ENCODE measurements around the gene ATP4B. TPM values are rescaled to one million over a fixed set of nuclear protein-coding genes. Genes with fewer than 3 reads are reported as not detected.

ATP4B gene
- polyA plus RNA-seq, 1 of the 3 experiments (the other 2 are of a cell fraction): not detected

DNA sequence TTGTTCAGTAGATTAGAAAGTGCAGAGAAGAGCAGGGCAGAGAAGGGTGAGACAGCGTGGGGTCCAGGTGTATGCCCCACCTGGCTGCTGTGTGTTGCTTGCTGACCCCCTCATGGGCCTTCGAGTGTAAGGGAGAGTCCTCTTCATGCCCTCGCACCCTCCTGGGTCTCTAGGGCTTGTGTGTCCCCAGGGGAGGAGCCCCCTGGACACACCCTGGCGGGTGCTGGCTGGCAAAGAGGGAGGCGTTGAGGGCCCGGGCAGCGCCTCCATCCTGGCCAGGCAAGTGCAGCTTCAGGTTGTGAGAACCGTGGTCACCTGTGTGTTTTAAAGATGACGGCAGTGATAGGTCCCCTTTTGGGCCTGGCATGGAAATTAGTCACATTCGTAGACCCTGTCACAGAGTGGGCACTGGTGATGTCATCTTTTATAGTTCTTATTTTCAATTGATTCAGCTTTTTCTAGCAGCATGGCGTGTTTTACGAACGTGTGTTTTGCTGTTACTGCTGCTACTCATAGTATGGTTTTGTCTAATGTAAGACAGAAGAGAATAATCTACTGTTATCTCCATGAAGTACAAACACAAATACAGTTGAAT lies 54.8 kb downstream of the ATP4B start:
- Histone ChIP-seq H3K27me3 (ENCODE audit: insufficient read depth) (no peaks in the 10 kb centered on the region), H2AFZ (ENCODE audit: low read depth) (no peak overlapping the region), H3K4me2 (no peak overlapping the region), H3K36me3 (replicated peaks in 1 of 2; ENCODE audit: control insufficient read depth in 1 of 2, insufficient read depth in 2 of 2, low read length in 1 of 2) (peaks cover 14 to 22% of the 10 kb centered on the region in 2 experiments), H3K9me3 (no peaks in the 10 kb centered on the region), H3K27ac (ENCODE audit: low read depth in 2 of 2, low read length in 1 of 2) (no peak overlapping the region), H3K9me2 (no peaks in the 10 kb centered on the region), H3K4me3 (ENCODE audit: low read depth in 2 of 2, low read length in 1 of 2) (no peak overlapping the region), H3K9ac (no peak overlapping the region), H3F3A (replicated peaks; ENCODE audit: insufficient read depth) (no peaks in the 10 kb centered on the region), H3K4me1 (ENCODE audit: control insufficient read depth in 1 of 2, insufficient read depth in 2 of 2, low read depth in 1 of 2, low read length in 1 of 2) (no peaks in the 10 kb centered on the region; a peak in 1 of 4 replicates), H4K20me1 (ENCODE audit: insufficient read depth) (peaks cover 36% of the 10 kb centered on the region; the same call in 1 of the 2 replicates), H3K79me2 (ENCODE audit: insufficient read depth) (peaks cover 87% of the 10 kb centered on the region)
- no peak for DNase-seq
- 90% methylated on average over 10 of the region's 13 CpGs for WGBS (ENCODE audit: low lambda C conversion rate)
- CTCF ChIA-PET: interaction anchor here (1.7 kb wide), 1 partner anchor 41 kb away, joined by 6 read pairs; no protein-coding TSS in a partner anchor
- no peak for TF ChIP-seq TCF12 (IDR thresholded peaks at IDR 0.05)
- TF ChIP-seq, protein P1, sequence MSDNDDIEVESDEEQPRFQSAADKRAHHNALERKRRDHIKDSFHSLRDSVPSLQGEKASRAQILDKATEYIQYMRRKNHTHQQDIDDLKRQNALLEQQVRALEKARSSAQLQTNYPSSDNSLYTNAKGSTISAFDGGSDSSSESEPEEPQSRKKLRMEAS (IDR thresholded peaks at IDR 0.05; ENCODE audit: low read depth): no peak
- TF ChIP-seq TEAD4 (IDR thresholded peaks at IDR 0.05; ENCODE audit: borderline replicate concordance, insufficient read depth): no peak
- TF ChIP-seq FOXM1 (IDR thresholded peaks at IDR 0.05; ENCODE audit: low read depth): no peak
- no peak for TF ChIP-seq FOXJ3 (CRISPR knock-in tag; IDR thresholded peaks at IDR 0.05)
- no peak for TF ChIP-seq RCOR1 (IDR thresholded peaks at IDR 0.05; ENCODE audit: low read length)
- TF ChIP-seq, protein P2, sequence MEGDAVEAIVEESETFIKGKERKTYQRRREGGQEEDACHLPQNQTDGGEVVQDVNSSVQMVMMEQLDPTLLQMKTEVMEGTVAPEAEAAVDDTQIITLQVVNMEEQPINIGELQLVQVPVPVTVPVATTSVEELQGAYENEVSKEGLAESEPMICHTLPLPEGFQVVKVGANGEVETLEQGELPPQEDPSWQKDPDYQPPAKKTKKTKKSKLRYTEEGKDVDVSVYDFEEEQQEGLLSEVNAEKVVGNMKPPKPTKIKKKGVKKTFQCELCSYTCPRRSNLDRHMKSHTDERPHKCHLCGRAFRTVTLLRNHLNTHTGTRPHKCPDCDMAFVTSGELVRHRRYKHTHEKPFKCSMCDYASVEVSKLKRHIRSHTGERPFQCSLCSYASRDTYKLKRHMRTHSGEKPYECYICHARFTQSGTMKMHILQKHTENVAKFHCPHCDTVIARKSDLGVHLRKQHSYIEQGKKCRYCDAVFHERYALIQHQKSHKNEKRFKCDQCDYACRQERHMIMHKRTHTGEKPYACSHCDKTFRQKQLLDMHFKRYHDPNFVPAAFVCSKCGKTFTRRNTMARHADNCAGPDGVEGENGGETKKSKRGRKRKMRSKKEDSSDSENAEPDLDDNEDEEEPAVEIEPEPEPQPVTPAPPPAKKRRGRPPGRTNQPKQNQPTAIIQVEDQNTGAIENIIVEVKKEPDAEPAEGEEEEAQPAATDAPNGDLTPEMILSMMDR (IDR thresholded peaks at IDR 0.05): no peak
- TF ChIP-seq, protein P3, sequence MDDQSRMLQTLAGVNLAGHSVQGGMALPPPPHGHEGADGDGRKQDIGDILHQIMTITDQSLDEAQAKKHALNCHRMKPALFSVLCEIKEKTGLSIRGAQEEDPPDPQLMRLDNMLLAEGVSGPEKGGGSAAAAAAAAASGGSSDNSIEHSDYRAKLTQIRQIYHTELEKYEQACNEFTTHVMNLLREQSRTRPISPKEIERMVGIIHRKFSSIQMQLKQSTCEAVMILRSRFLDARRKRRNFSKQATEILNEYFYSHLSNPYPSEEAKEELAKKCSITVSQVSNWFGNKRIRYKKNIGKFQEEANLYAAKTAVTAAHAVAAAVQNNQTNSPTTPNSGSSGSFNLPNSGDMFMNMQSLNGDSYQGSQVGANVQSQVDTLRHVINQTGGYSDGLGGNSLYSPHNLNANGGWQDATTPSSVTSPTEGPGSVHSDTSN (IDR thresholded peaks at IDR 0.05): no peak
- no peak for TF ChIP-seq RXRA (IDR thresholded peaks at IDR 0.05; ENCODE audit: borderline replicate concordance, low read depth)
- TF ChIP-seq RFX5 (IDR thresholded peaks at IDR 0.05; ENCODE audit: low read length): no peak
- no peak for TF ChIP-seq CHD2 (IDR thresholded peaks at IDR 0.05; ENCODE audit: low read length, partially characterized antibody)
- TF ChIP-seq, protein P4, sequence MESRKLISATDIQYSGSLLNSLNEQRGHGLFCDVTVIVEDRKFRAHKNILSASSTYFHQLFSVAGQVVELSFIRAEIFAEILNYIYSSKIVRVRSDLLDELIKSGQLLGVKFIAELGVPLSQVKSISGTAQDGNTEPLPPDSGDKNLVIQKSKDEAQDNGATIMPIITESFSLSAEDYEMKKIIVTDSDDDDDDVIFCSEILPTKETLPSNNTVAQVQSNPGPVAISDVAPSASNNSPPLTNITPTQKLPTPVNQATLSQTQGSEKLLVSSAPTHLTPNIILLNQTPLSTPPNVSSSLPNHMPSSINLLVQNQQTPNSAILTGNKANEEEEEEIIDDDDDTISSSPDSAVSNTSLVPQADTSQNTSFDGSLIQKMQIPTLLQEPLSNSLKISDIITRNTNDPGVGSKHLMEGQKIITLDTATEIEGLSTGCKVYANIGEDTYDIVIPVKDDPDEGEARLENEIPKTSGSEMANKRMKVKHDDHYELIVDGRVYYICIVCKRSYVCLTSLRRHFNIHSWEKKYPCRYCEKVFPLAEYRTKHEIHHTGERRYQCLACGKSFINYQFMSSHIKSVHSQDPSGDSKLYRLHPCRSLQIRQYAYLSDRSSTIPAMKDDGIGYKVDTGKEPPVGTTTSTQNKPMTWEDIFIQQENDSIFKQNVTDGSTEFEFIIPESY (IDR thresholded peaks at IDR 0.05; ENCODE audit: borderline replicate concordance, low read depth): no peak
- no peak for TF ChIP-seq POLR2AphosphoS5 (IDR thresholded peaks at IDR 0.05; ENCODE audit: low read depth, low read length)
- TF ChIP-seq, protein P5, sequence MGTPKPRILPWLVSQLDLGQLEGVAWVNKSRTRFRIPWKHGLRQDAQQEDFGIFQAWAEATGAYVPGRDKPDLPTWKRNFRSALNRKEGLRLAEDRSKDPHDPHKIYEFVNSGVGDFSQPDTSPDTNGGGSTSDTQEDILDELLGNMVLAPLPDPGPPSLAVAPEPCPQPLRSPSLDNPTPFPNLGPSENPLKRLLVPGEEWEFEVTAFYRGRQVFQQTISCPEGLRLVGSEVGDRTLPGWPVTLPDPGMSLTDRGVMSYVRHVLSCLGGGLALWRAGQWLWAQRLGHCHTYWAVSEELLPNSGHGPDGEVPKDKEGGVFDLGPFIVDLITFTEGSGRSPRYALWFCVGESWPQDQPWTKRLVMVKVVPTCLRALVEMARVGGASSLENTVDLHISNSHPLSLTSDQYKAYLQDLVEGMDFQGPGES (IDR thresholded peaks at IDR 0.05; ENCODE audit: low read depth, low read length): no peak
- no peak for TF ChIP-seq TAF1 (IDR thresholded peaks at IDR 0.05; ENCODE audit: borderline replicate concordance, low read depth, low read length)
- TF ChIP-seq NFIC (IDR thresholded peaks at IDR 0.05; ENCODE audit: borderline replicate concordance): no peak
- no peak for TF ChIP-seq SIN3A (IDR thresholded peaks at IDR 0.05; ENCODE audit: borderline replicate concordance, low read depth, low read length)
- TF ChIP-seq SMC3 (IDR thresholded peaks at IDR 0.05; ENCODE audit: low read depth, low read length): no peak
- no peak for TF ChIP-seq NRF1 (IDR thresholded peaks at IDR 0.05; ENCODE audit: low read depth, low read length)
- POLR2A ChIA-PET: interaction anchor here (1.1 kb wide), 1 partner anchor 12 kb away, joined by 4 read pairs; no protein-coding TSS in a partner anchor
